ENCODE measurements around the gene PHACTR1. TPM values are rescaled to one million over a fixed set of nuclear protein-coding genes. Genes with fewer than 3 reads are reported as not detected.

PHACTR1 gene
- total RNA-seq, 2 experiments from 2014 or later, result 0.11 TPM; not detected in 1

DNA sequence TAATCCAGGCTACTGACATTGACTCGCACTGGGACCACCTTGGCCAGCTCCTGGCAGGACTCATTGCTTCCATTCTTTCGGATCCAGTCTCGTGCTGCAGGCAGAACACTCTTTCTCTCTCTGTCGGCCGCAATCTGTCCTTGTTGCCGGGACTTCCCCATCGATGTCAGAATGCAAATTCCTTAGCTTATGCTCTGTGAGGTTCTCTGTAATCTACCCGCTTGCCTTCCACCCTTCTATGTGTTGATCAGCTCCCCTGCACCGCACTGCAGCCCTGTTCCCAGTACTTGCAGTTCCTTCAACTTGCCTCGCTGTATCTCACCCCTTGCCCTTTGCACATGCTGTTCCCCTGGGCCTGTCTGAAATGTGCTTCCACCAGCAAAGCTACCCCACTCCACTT is 182.0 kb downstream of the PHACTR1 start:
- no peak overlapping the region for H3K27ac Mint-ChIP-seq
- H3K27me3 Mint-ChIP-seq, result peaks cover 21% of the 10 kb centered on the region
- H3K36me3 Mint-ChIP-seq (ENCODE audit: low read depth), result no peaks in the 10 kb centered on the region
- no peaks in the 10 kb centered on the region for H3K4me1 Mint-ChIP-seq (ENCODE audit: low read depth)
- H3K4me3 Mint-ChIP-seq, result no peak overlapping the region
- ATAC-seq, result no peak
- intact Hi-C loops (cut with micrococcal nuclease), result no loop called here
- no peak for TF ChIP-seq CTCF (IDR thresholded peaks at IDR 0.05)
- ChIA-PET POLR2A (no interaction called here), CTCF (interaction anchor here (0.7 to 1.0 kb wide), 2 partner anchors 13 to 54 kb away, joined by 3 read pairs; no protein-coding TSS in a partner anchor)
- H3K9me3 Mint-ChIP-seq, result no peaks in the 10 kb centered on the region
- DNase-seq, result no peak

GRCh38 chr6:12899046-12899833 is 182.7 kb downstream of the PHACTR1 start:
- no peaks in the 10 kb centered on the region for H3K9me3 Mint-ChIP-seq
- intact Hi-C loops (cut with micrococcal nuclease), result no loop called here
- ChIA-PET POLR2A (no interaction called here), CTCF (interaction anchor here (0.7 to 1.4 kb wide), 3 partner anchors 12 to 55 kb away, joined by 3 to 4 read pairs (median 3); no protein-coding TSS in a partner anchor)
- no peaks in the 10 kb centered on the region for H3K4me1 Mint-ChIP-seq (ENCODE audit: low read depth)
- TF ChIP-seq CTCF (IDR thresholded peaks at IDR 0.05), result no peak
- DNase-seq (no peak), ATAC-seq (no peak)
- no peak overlapping the region for H3K4me3 Mint-ChIP-seq
- H3K36me3 Mint-ChIP-seq (ENCODE audit: low read depth), result no peaks in the 10 kb centered on the region
- H3K27me3 Mint-ChIP-seq, result peaks cover 21% of the 10 kb centered on the region
- H3K27ac Mint-ChIP-seq, result no peak overlapping the region

GRCh38 chr6:12903246-12903645 is 186.7 kb downstream of the PHACTR1 start:
- no peaks in the 10 kb centered on the region for H3K4me1 Mint-ChIP-seq (ENCODE audit: low read depth)

DNA sequence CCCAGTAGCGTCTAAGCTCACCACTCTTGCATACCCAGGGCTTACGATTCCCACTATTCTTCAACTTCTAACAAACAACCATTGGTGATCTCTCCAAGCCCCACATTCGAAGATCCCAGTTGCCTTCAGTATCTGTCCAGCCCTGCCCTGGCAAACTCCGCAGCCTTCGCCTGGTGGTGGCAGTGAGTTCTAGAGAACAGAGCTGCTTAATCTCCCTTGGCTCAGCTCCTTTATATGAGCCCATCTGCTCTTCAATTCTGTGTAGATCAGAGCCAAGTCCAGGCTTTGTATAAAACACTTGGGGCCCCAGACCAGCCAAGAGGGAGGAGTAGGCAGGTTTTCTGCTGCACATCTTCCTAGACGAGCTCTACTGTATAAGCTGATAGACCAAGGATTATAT is 193.3 kb downstream of the PHACTR1 start:
- no peaks in the 10 kb centered on the region for H3K9me3 Mint-ChIP-seq
- H3K4me1 Mint-ChIP-seq (ENCODE audit: low read depth), result no peaks in the 10 kb centered on the region
- ATAC-seq (no peak), DNase-seq (no peak)
- TF ChIP-seq CTCF (IDR thresholded peaks at IDR 0.05), result no peak
- peaks cover 2% of the 10 kb centered on the region for H3K27me3 Mint-ChIP-seq
- H3K4me3 Mint-ChIP-seq, result no peak overlapping the region
- ChIA-PET CTCF (interaction anchor here (1.2 to 2.1 kb wide), 2 partner anchors 8 to 16 kb away, joined by 3 to 8 read pairs; no protein-coding TSS in a partner anchor), POLR2A (no interaction called here)
- intact Hi-C loops (cut with micrococcal nuclease), result loop anchor here (5.0 kb wide), 1 partner anchor 417 kb away; the partner anchor contains the start of gene TBC1D7
- H3K27ac Mint-ChIP-seq, result no peak overlapping the region
- no peaks in the 10 kb centered on the region for H3K36me3 Mint-ChIP-seq (ENCODE audit: low read depth)

More at GRCh38 chr6:12903246-12903645, 186.7 kb downstream of the PHACTR1 start:
- CTCF ChIA-PET, result interaction anchor here (1.5 to 2.8 kb wide), 2 partner anchors 8 to 10 kb away, joined by 3 to 8 read pairs; no protein-coding TSS in a partner anchor
- ATAC-seq (no peak), DNase-seq (no peak)
- Mint-ChIP-seq H3K9me3 (no peaks in the 10 kb centered on the region), H3K36me3 (ENCODE audit: low read depth) (no peaks in the 10 kb centered on the region), H3K27ac (no peak overlapping the region), H3K4me3 (no peak overlapping the region), H3K27me3 (peaks cover 17% of the 10 kb centered on the region)
- intact Hi-C loops (cut with micrococcal nuclease), result no loop called here
- POLR2A ChIA-PET, result interaction anchor here (0.9 kb wide), 1 partner anchor 10 kb away, joined by 3 read pairs; no protein-coding TSS in a partner anchor
- no peak for TF ChIP-seq CTCF (IDR thresholded peaks at IDR 0.05)

DNA sequence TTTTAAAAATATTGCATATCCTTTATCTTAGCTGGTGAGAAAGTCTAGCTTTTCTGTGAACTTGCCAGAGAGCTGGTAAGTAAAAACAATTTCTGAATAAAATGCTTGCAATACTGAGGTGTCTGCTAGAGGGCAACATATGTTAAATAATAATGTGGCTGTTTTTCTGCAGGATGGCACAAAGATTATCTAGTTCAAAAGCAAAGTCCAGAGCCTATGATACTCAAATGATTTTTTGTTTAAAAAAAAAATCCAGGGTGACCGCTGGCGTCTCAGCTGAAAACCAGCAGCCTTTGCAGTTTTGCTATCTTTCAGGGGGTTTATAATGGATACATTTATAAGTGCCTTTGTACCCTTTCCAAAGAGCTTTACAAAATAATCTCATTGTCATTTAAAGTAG is 194.9 kb downstream of the PHACTR1 start:
- ChIA-PET CTCF (interaction anchor here (0.6 to 2.1 kb wide), 16 partner anchors 9 to 421 kb away, joined by 3 to 8 read pairs (median 4); no protein-coding TSS in a partner anchor), POLR2A (no interaction called here)
- intact Hi-C loops (cut with micrococcal nuclease), result loop anchor here (5.0 kb wide), 1 partner anchor 416 kb away; the partner anchor contains the start of gene TBC1D7
- Mint-ChIP-seq H3K9me3 (no peaks in the 10 kb centered on the region), H3K36me3 (ENCODE audit: low read depth) (no peaks in the 10 kb centered on the region), H3K27ac (no peak overlapping the region), H3K4me3 (no peak overlapping the region), H3K27me3 (no peaks in the 10 kb centered on the region), H3K4me1 (ENCODE audit: low read depth) (no peaks in the 10 kb centered on the region)
- TF ChIP-seq CTCF (IDR thresholded peaks at IDR 0.05), result peak; percentile 30
- DNase-seq (no peak), ATAC-seq (no peak)
